Motor neuron (in vitro differentiated cells): ENCODE measurements around the gene RBM10. TPM values are rescaled to one million over a fixed set of nuclear protein-coding genes. Genes with fewer than 3 reads are reported as not detected.
"Not testable (repeated sequence)": the region's sequence is repeated elsewhere in the genome, so short reads cannot be mapped to it uniquely, and the experiment has no call there.

Experiments used
- ATAC-seq, 8 experiments: fragments of 200-7000 bp; cut with Tn5 transposase; replicated peaks in 6 of 8; 2 replicates each; pipeline ENCODE4 v1.8.0; 2021; ENCODE audit warnings: mild to moderate bottlenecking in 8 of 8, moderate library complexity in 8 of 8
- H3K27ac ChIP-seq, 2 donors: fragments of 250-450 bp; sonication (Bioruptor Pico); 2 replicates each; pipeline ENCODE4 v1.9.0; 2021; ENCODE audit warnings: antibody characterized with exemption in 2 of 2, mild to moderate bottlenecking in 2 of 2, moderate library complexity in 1 of 2
- H3K4me1 ChIP-seq, 2 donors: fragments of 250-450 bp; sonication (Bioruptor Pico); replicated peaks in 1 of 2; 2 replicates each; pipeline ENCODE4 v1.6.1; 2021; ENCODE audit warnings: antibody characterized with exemption in 2 of 2, mild to moderate bottlenecking in 2 of 2, moderate library complexity in 1 of 2
- H3K4me3 ChIP-seq, 5 donors: fragments of 250-450 bp; sonication (Bioruptor Pico); 2 replicates each; pipeline ENCODE4 v1.9.0; 2021; ENCODE audit warnings: antibody characterized with exemption in 5 of 5, mild to moderate bottlenecking in 5 of 5, moderate library complexity in 4 of 5
- WGBS, 10 experiments: fragments of 450-650 bp; shearing (Covaris generic); methylation state at CpG; one replicate each; pipeline ENCODE4 v1.0.0; 2022; 5-methylcytosine and 5-hydroxymethylcytosine counted together
- in situ Hi-C, 9 experiments: fragments of 400-800 bp; cut with MboI; loops; one replicate each; pipeline ENCODE4 v1.15.0; 2021; ENCODE audit warnings: low sequenced_read_pairs in 9 of 9, low pct_unique_long_range_greater_than_20kb in 2 of 9; ENCODE audit not compliant: unreplicated experiment in 9 of 9
- total RNA-seq, 8 experiments: library from RNA; unstranded; fragments of 300-600 nt; gene quantifications; 2 replicates each; pipeline versions ENCODE4 v1.2.3 to v1.2.4, GENCODE V29; 2022

Gene RBM10
- 10 to 100 TPM; 32.8 to 64.9 (median 39.9) TPM for total RNA-seq

- peak within 1 kb of the TSS; percentile 70 to 99 (median 94) for H3K4me3 ChIP-seq
- WGBS, 10 experiments = 0 to 37% (median 0%) methylated on average over 3 to 13 of the region's 54 CpGs; no CpG with 5 or more reads in 6 of the 10 experiments
These were observed at the start of gene RBM10, which contains the start of gene NDUFB11 for GRCh38 chrX:47144626-47145394. RBM10 (plus strand) TSS chrX:47145221; CDS start chrX:47147482, 2,261 bp downstream. NDUFB11 (minus strand) TSS chrX:47144702; CDS start chrX:47144679, 23 bp downstream.

GRCh38 chrX:47097018-47097417 is 48.0 kb upstream of the RBM10 start:
- WGBS, 10 experiments = 0 to 100% (median 80%) methylated on average over 1 to 3 of the region's 4 CpGs; no CpG with 5 or more reads in 5 of the 10 experiments
- Histone ChIP-seq H3K4me1 (no peaks in the 10 kb centered on the region), H3K27ac (no peak overlapping the region), H3K4me3 (no peak overlapping the region)
- no peak for ATAC-seq
- in situ Hi-C loops = no loop called here

More at GRCh38 chrX:47144626-47145394, at the start of gene RBM10, which contains the start of gene NDUFB11:
- H3K4me1 ChIP-seq = peaks cover 0 to 5% of the 10 kb centered on the region in 2 donors
- in situ Hi-C loops = no loop called here
- ATAC-seq = peak; percentile 91 to 98 (median 96)
- H3K27ac ChIP-seq = peak within 1 kb of the TSS; percentile 97 to 99

- Histone ChIP-seq H3K4me3 (no peak overlapping the region), H3K27ac (no peak overlapping the region), H3K4me1 (no peaks in the 10 kb centered on the region)
- ATAC-seq = peak in 3 of 8 experiments; percentile 77 to 100 (median 99)
- 8 to 100% (median 26%) methylated on average over 1 to 2 of the region's 2 CpGs; no CpG with 5 or more reads in 5 of the 10 experiments for WGBS, 10 experiments
- in situ Hi-C loops = no loop called here
These were observed 46.5 kb upstream of the RBM10 start for GRCh38 chrX:47098338-47099094.

- in situ Hi-C loops = no loop called here
- no peak for ATAC-seq
- no peaks in the 10 kb centered on the region for H3K4me1 ChIP-seq
- H3K27ac ChIP-seq = no peak overlapping the region
- WGBS, 10 experiments = 50% methylated on average over 2 of the region's 4 CpGs; no CpG with 5 or more reads in 9 of the 10 experiments
- no peak overlapping the region for H3K4me3 ChIP-seq
These were observed 43.8 kb upstream of the RBM10 start for GRCh38 chrX:47101206-47101605.

GRCh38 chrX:47110936-47111615 is 33.9 kb upstream of the RBM10 start:
- in situ Hi-C loops, ATAC-seq, H3K4me3 ChIP-seq, H3K27ac ChIP-seq, H3K4me1 ChIP-seq: not testable (repeated sequence)
- WGBS, 10 experiments = 80% methylated on average over 1 of the region's 40 CpGs; no CpG with 5 or more reads in 9 of the 10 experiments

- Histone ChIP-seq H3K4me3 (no peak overlapping the region), H3K27ac (no peak overlapping the region), H3K4me1 (no peaks in the 10 kb centered on the region)
- in situ Hi-C loops = no loop called here
- peak in 1 of 8 experiments; percentile 58 for ATAC-seq
- WGBS, 10 experiments = 46 to 100% (median 100%) methylated on average over 1 to 8 of the region's 9 CpGs; no CpG with 5 or more reads in 7 of the 10 experiments
These were observed 32.6 kb upstream of the RBM10 start for GRCh38 chrX:47112316-47112954.

- H3K27ac ChIP-seq, H3K4me1 ChIP-seq, in situ Hi-C loops, H3K4me3 ChIP-seq, ATAC-seq: not testable (repeated sequence)
- 63 to 100% (median 100%) methylated on average over 1 to 7 of the region's 7 CpGs; no CpG with 5 or more reads in 5 of the 10 experiments for WGBS, 10 experiments
These were observed 28.4 kb upstream of the RBM10 start for GRCh38 chrX:47116551-47117110.

GRCh38 chrX:47124466-47124865 is 20.6 kb upstream of the RBM10 start:
- 40 to 100% (median 89%) methylated on average over 1 to 3 of the region's 3 CpGs; no CpG with 5 or more reads in 4 of the 10 experiments for WGBS, 10 experiments
- ATAC-seq = not testable (repeated sequence)

GRCh38 chrX:47129157-47129898 is 15.7 kb upstream of the RBM10 start:
- Histone ChIP-seq H3K4me1 (peaks cover 4 to 8% of the 10 kb centered on the region in 2 donors), H3K4me3 (peak overlapping the region; percentile 54 to 96 (median 67)), H3K27ac (peak overlapping the region; percentile 76 to 85)
- in situ Hi-C loops = no loop called here
- ATAC-seq = peak; percentile 98 to 99 (median 99)
- 0 to 30% (median 8%) methylated on average over 2 to 4 of the region's 31 CpGs; no CpG with 5 or more reads in 7 of the 10 experiments for WGBS, 10 experiments

More at GRCh38 chrX:47124466-47124865, 20.6 kb upstream of the RBM10 start:
- in situ Hi-C loops, H3K27ac ChIP-seq, H3K4me3 ChIP-seq, H3K4me1 ChIP-seq: not testable (repeated sequence)

GRCh38 chrX:47129899-47130358 is 15.1 kb upstream of the RBM10 start:
- H3K4me1 ChIP-seq = peaks cover 4 to 8% of the 10 kb centered on the region in 2 donors
- ATAC-seq = no peak
- in situ Hi-C loops = no loop called here
- H3K27ac ChIP-seq = peak overlapping the region; percentile 76 to 85
- peak overlapping the region; percentile 54 to 96 (median 67) for H3K4me3 ChIP-seq
- 13 to 80% (median 40%) methylated on average over 1 to 9 of the region's 11 CpGs; no CpG with 5 or more reads in 3 of the 10 experiments for WGBS, 10 experiments

GRCh38 chrX:47133493-47133892 is 11.5 kb upstream of the RBM10 start:
- in situ Hi-C loops = no loop called here

More at GRCh38 chrX:47133493-47133892, 11.5 kb upstream of the RBM10 start:
- Histone ChIP-seq H3K4me3 (no peak overlapping the region), H3K4me1 (peaks cover 3 to 5% of the 10 kb centered on the region in 2 donors), H3K27ac (no peak overlapping the region)
- no peak for ATAC-seq
- WGBS, 10 experiments = 0 to 100% (median 49%) methylated on average over 1 to 3 of the region's 5 CpGs; no CpG with 5 or more reads in 5 of the 10 experiments
